ENCODE results near the gene RPL13A. TPM values are rescaled to one million over a fixed set of nuclear protein-coding genes. Genes with fewer than 3 reads are reported as not detected.

The RPL13A gene
- total RNA-seq, 1 donor from 2014 or later = 2,737 TPM

- Histone ChIP-seq H3K36me3 (peaks cover 7 to 8% of the 10 kb centered on the region in 2 donors), H3K9me3 (no peaks in the 10 kb centered on the region), H3K27me3 (no peaks in the 10 kb centered on the region), H3K27ac (peak within 1 kb of the TSS; percentile 88 to 95), H3K4me1 (peaks cover 0 to 10% of the 10 kb centered on the region in 2 donors), H3K4me3 (peak within 1 kb of the TSS; percentile 73 to 81)
- no peak for TF ChIP-seq CTCF (IDR thresholded peaks at IDR 0.05)
- intact Hi-C loops (cut with DNase I) = loop anchor here (1.0 to 5.0 kb wide), 4 partner anchors 21 to 224 kb away; partner anchors contain the start of genes FLT3LG, PRMT1, RPL13A and RPS11
- peak; percentile 89 to 99 for DNase-seq (ENCODE audit: low spot score in 2 of 2)
Measured at GRCh38 chr19:49453013-49453756, 34.2 kb upstream of the RPL13A start, which contains the start of gene ALDH16A1. Gene ALDH16A1 (plus strand): TSS chr19:49453225. CDS start chr19:49453332, 107 bp downstream.

- no peaks in the 10 kb centered on the region for H3K9me3 ChIP-seq
- intact Hi-C loops (cut with DNase I) = loop anchor here (1.0 to 5.0 kb wide), 4 partner anchors 21 to 224 kb away; partner anchors contain the start of genes FLT3LG, PRMT1, RPL13A and RPS11
- peaks cover 0 to 10% of the 10 kb centered on the region in 2 donors for H3K4me1 ChIP-seq
Measured at GRCh38 chr19:49453757-49454240, 33.6 kb upstream of the RPL13A start.

GRCh38 chr19:49455773-49456172 is 31.6 kb upstream of the RPL13A start:
- no peak overlapping the region for H3K27ac ChIP-seq
- no peaks in the 10 kb centered on the region for H3K27me3 ChIP-seq
- no peak for DNase-seq (ENCODE audit: low spot score in 2 of 2)
- no peaks in the 10 kb centered on the region for H3K9me3 ChIP-seq
- peaks cover 5 to 6% of the 10 kb centered on the region in 2 donors for H3K36me3 ChIP-seq
- H3K4me3 ChIP-seq = no peak overlapping the region
- intact Hi-C loops (cut with DNase I) = no loop called here
- no peak for TF ChIP-seq CTCF (IDR thresholded peaks at IDR 0.05)
- peaks cover 0 to 5% of the 10 kb centered on the region in 2 donors for H3K4me1 ChIP-seq

More at GRCh38 chr19:49453757-49454240, 33.6 kb upstream of the RPL13A start:
- TF ChIP-seq CTCF (IDR thresholded peaks at IDR 0.05) = no peak
- no peak for DNase-seq (ENCODE audit: low spot score in 2 of 2)
- Histone ChIP-seq H3K4me3 (peak overlapping the region; percentile 43 to 81), H3K27me3 (no peaks in the 10 kb centered on the region), H3K27ac (peak overlapping the region; percentile 88 to 95), H3K36me3 (peaks cover 6 to 7% of the 10 kb centered on the region in 2 donors)

- no peak overlapping the region for H3K4me3 ChIP-seq
- intact Hi-C loops (cut with DNase I) = no loop called here
- H3K9me3 ChIP-seq = no peaks in the 10 kb centered on the region
- DNase-seq (ENCODE audit: low spot score in 2 of 2) = no peak
- TF ChIP-seq CTCF (IDR thresholded peaks at IDR 0.05) = no peak
- H3K36me3 ChIP-seq = peaks cover 5 to 6% of the 10 kb centered on the region in 2 donors
- no peak overlapping the region for H3K27ac ChIP-seq
- no peaks in the 10 kb centered on the region for H3K27me3 ChIP-seq
- peaks cover 0 to 3% of the 10 kb centered on the region in 2 donors for H3K4me1 ChIP-seq
Measured at GRCh38 chr19:49456326-49456725, 31.1 kb upstream of the RPL13A start.

- Histone ChIP-seq H3K4me1 (peaks cover 0 to 3% of the 10 kb centered on the region in 2 donors), H3K36me3 (peaks cover 6 to 9% of the 10 kb centered on the region in 2 donors), H3K9me3 (no peaks in the 10 kb centered on the region), H3K27me3 (no peaks in the 10 kb centered on the region), H3K4me3 (no peak overlapping the region), H3K27ac (no peak overlapping the region)
- no peak for TF ChIP-seq CTCF (IDR thresholded peaks at IDR 0.05)
- intact Hi-C loops (cut with DNase I) = no loop called here
- DNase-seq (ENCODE audit: low spot score in 2 of 2) = no peak
Measured at GRCh38 chr19:49458567-49458903, 28.9 kb upstream of the RPL13A start.

Data from ascending aorta (tissue), 2 donors.